SU-DHL-6 (cell line): Measurements from ENCODE around the gene CWC25.

ENCODE experiments used
- H2AFZ ChIP-seq: fragments of 200-600 bp; sonication (generic); 2 replicates; pipeline ENCODE4 v1.6.1; 2014; ENCODE audit warnings: low read depth, mild to moderate bottlenecking, moderate library complexity, mixed read lengths, antibody characterized with exemption, low read length; ENCODE audit not compliant: severe bottlenecking
- H3F3A ChIP-seq: fragments of 200-600 bp; shearing (Covaris generic); 2 replicates; pipeline ENCODE4 v1.6.0; 2016; ENCODE audit warnings: antibody characterized with exemption, mild to moderate bottlenecking; ENCODE audit not compliant: insufficient read depth
- H3K27ac ChIP-seq: fragments of 200-600 bp; sonication (generic); 2 replicates; pipeline ENCODE4 v1.5.1; 2016; ENCODE audit warnings: low read depth, mild to moderate bottlenecking, low read length, moderate library complexity, mixed read lengths
- H3K27me3 ChIP-seq: fragments of 200-600 bp; sonication (generic), shearing (Covaris generic); 2 replicates; pipeline ENCODE4 v1.6.0; 2014; ENCODE audit warnings: mild to moderate bottlenecking, low read length
- H3K36me3 ChIP-seq: fragments of 200-600 bp; sonication (generic); 2 replicates; pipeline ENCODE4 v1.6.1; 2014; ENCODE audit warnings: mild to moderate bottlenecking, low read length, mixed read lengths
- H3K4me2 ChIP-seq: fragments of 300-600, 200-600 bp; shearing (Covaris generic), sonication (generic); 2 replicates; pipeline ENCODE4 v1.6.0; 2014; ENCODE audit warnings: low read length, low read depth, mild to moderate bottlenecking; ENCODE audit not compliant: poor library complexity, severe bottlenecking
- H3K4me3 ChIP-seq: fragments of 200-600 bp; sonication (generic); 2 replicates; pipeline ENCODE4 v1.5.1; 2014; ENCODE audit warnings: antibody characterized with exemption, low read length, mild to moderate bottlenecking, mixed read lengths; ENCODE audit not compliant: insufficient read depth, poor library complexity, severe bottlenecking
- H3K79me2 ChIP-seq: fragments of 200-600 bp; sonication (generic); 2 replicates; pipeline ENCODE4 v1.6.1; 2014; ENCODE audit warnings: mild to moderate bottlenecking, low read length, moderate library complexity; ENCODE audit not compliant: insufficient read depth
- H3K9ac ChIP-seq: fragments of 200-600 bp; sonication (generic); 2 replicates; pipeline ENCODE4 v1.7.0; 2014; ENCODE audit warnings: mild to moderate bottlenecking, low read length
- H3K9me2 ChIP-seq: fragments of 200-600 bp; sonication (generic); replicated peaks from 2 replicates; pipeline ENCODE4 v1.6.1; 2014; ENCODE audit warnings: low read length; ENCODE audit not compliant: insufficient read depth
- H3K9me3 ChIP-seq: fragments of 200-600 bp; sonication (generic); 2 replicates; pipeline ENCODE4 v1.6.1; 2014; ENCODE audit warnings: low read length, mixed read lengths; ENCODE audit not compliant: insufficient read depth
- H4K20me1 ChIP-seq: fragments of 200-600 bp; sonication (generic); 2 replicates; pipeline ENCODE4 v1.6.1; 2014; ENCODE audit warnings: low read depth, mild to moderate bottlenecking, antibody characterized with exemption, low read length, moderate library complexity, mixed read lengths
- CTCF ChIP-seq: fragments of 200-600 bp; sonication (generic); IDR thresholded peaks from one replicate; pipeline ENCODE4 v1.5.1; 2017; ENCODE audit warnings: antibody characterized with exemption, mild to moderate bottlenecking, low read length, moderate library complexity; ENCODE audit not compliant: insufficient read depth, poor library complexity, severe bottlenecking
- EZH2phosphoT487 ChIP-seq: fragments of 200-600 bp; sonication (generic), shearing (Covaris generic); conservative IDR thresholded peaks from 2 replicates; pipeline ENCODE4 v1.6.1; 2018; ENCODE audit warnings: mild to moderate bottlenecking, antibody characterized with exemption, low read length, moderate library complexity, mixed read lengths

Gene CWC25

GRCh38 chr17:38848939-38849605 lies 24.0 kb upstream of the CWC25 start:
- Histone ChIP-seq H3K4me2 (no peak overlapping the region), H2AFZ (no peak overlapping the region), H3K36me3 (peaks cover 43% of the 10 kb centered on the region), H3K9ac (no peak overlapping the region), H4K20me1 (peaks cover 22% of the 10 kb centered on the region; the same call in 1 of the 2 replicates), H3K27me3 (no peaks in the 10 kb centered on the region), H3K9me3 (no peaks in the 10 kb centered on the region), H3F3A (peaks cover 80% of the 10 kb centered on the region), H3K27ac (no peak overlapping the region), H3K9me2 (no peaks in the 10 kb centered on the region), H3K4me3 (no peak overlapping the region), H3K79me2 (peaks cover 34% of the 10 kb centered on the region)
- TF ChIP-seq CTCF (no peak), EZH2phosphoT487 (no peak)

- TF ChIP-seq EZH2phosphoT487 (no peak), CTCF (no peak)
- Histone ChIP-seq H3K27me3 (no peaks in the 10 kb centered on the region), H3K9me2 (no peaks in the 10 kb centered on the region), H3K9me3 (no peaks in the 10 kb centered on the region), H3F3A (peaks cover 76% of the 10 kb centered on the region), H3K4me2 (no peak overlapping the region), H3K79me2 (peaks cover 34% of the 10 kb centered on the region), H3K4me3 (no peak overlapping the region), H3K27ac (no peak overlapping the region), H3K9ac (no peak overlapping the region), H3K36me3 (peaks cover 43% of the 10 kb centered on the region), H2AFZ (no peak overlapping the region), H4K20me1 (peaks cover 22% of the 10 kb centered on the region; the same call in 1 of the 2 replicates)
Observed at GRCh38 chr17:38848557-38848891, 23.4 kb upstream of the CWC25 start.

- H3K27ac ChIP-seq: no peak overlapping the region
Observed at GRCh38 chr17:38844261-38844757, 19.2 kb upstream of the CWC25 start.

More at GRCh38 chr17:38844261-38844757, 19.2 kb upstream of the CWC25 start:
- Histone ChIP-seq H3K4me2 (no peak overlapping the region), H3F3A (peaks cover 35% of the 10 kb centered on the region), H3K9ac (no peak overlapping the region), H3K9me2 (no peaks in the 10 kb centered on the region), H2AFZ (no peak overlapping the region), H3K4me3 (no peak overlapping the region), H3K27me3 (no peaks in the 10 kb centered on the region), H3K36me3 (peaks cover 8% of the 10 kb centered on the region), H3K9me3 (no peaks in the 10 kb centered on the region), H4K20me1 (peaks cover 6% of the 10 kb centered on the region; the same call in 1 of the 2 replicates), H3K79me2 (no peaks in the 10 kb centered on the region)
- TF ChIP-seq EZH2phosphoT487 (no peak), CTCF (no peak)
